ENCODE results near the gene RFT1.
A peak's percentile ranks its signal among the peaks of the same experiment; 100 is the strongest.

Gene RFT1

DNA sequence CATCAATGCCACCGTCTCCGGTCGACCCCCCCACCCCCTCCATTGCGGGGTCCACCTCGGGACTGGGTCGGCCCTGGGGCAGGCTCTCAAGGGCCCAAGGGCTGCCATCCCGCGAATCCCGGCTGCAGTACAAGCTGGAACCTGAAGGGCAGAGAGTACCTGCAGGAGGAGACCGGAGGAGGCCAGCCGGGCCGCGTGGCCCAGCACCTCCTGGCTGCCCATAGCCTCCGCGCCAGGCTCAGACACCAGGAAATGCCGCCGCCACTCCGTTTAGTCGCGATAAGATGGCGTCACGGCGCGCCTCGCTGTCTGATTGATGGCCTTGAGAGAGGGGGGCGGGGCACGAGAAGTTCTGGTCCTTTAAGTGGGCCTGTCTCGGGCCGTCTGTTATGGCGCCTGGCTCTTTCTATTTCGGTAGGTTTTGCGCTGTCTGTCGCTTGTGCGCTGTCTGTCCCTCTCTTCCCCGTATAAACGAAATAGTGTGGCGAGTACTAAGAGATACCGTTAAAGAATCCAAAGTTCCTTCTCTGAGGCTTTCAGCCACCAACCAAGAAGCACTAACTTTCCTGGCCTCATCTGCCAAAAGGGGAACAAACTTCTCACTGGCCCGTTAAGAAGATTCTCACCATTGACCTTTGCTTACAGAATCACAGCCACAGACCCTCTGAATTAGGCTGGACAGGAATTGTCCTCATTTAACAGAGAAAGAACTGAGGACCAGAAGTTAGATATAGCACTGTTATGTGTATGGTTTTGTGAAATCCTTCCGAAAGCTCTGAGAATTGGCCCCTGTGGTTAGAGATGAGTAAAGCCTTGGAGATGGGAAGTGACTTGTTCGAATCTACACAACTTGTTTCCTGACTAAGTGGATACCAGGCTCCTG lies at the start of gene RFT1 (continued):
- TF ChIP-seq, protein P1, sequence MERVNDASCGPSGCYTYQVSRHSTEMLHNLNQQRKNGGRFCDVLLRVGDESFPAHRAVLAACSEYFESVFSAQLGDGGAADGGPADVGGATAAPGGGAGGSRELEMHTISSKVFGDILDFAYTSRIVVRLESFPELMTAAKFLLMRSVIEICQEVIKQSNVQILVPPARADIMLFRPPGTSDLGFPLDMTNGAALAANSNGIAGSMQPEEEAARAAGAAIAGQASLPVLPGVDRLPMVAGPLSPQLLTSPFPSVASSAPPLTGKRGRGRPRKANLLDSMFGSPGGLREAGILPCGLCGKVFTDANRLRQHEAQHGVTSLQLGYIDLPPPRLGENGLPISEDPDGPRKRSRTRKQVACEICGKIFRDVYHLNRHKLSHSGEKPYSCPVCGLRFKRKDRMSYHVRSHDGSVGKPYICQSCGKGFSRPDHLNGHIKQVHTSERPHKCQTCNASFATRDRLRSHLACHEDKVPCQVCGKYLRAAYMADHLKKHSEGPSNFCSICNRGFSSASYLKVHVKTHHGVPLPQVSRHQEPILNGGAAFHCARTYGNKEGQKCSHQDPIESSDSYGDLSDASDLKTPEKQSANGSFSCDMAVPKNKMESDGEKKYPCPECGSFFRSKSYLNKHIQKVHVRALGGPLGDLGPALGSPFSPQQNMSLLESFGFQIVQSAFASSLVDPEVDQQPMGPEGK (tag by site-specific recombination; IDR thresholded peaks at IDR 0.05) = peak; percentile 52
- TF ChIP-seq SP3 (tag by site-specific recombination; IDR thresholded peaks at IDR 0.05) (peak; percentile 51), YY1 (tag by site-specific recombination; IDR thresholded peaks at IDR 0.05) (peak; percentile 78), KLF9 (tag by site-specific recombination; IDR thresholded peaks at IDR 0.05; ENCODE audit: low read depth) (peak; percentile 91), ZBTB21 (tag by site-specific recombination; IDR thresholded peaks at IDR 0.05) (peak; percentile 63; the same call in 1 of the 2 replicates), ZNF560 (tag by site-specific recombination; IDR thresholded peaks at IDR 0.05; ENCODE audit: borderline replicate concordance) (no peak), ZNF501 (tag by site-specific recombination; IDR thresholded peaks at IDR 0.05) (peak; percentile 91; the same call in 1 of the 2 replicates), ZNF391 (tag by site-specific recombination; IDR thresholded peaks at IDR 0.05; ENCODE audit: borderline replicate concordance, low read depth) (no peak), ZNF596 (tag by site-specific recombination; IDR thresholded peaks at IDR 0.05) (no peak), ZFP37 (tag by site-specific recombination; IDR thresholded peaks at IDR 0.05) (peak; percentile 54; the same call in 1 of the 2 replicates), ZFP69B (tag by site-specific recombination; IDR thresholded peaks at IDR 0.05) (peak; percentile 90; the same call in 1 of the 2 replicates), ZNF585B (tag by site-specific recombination; IDR thresholded peaks at IDR 0.05) (no peak), ZXDB (tag by site-specific recombination; IDR thresholded peaks at IDR 0.05) (peak; percentile 76), TSHZ1 (tag by site-specific recombination; IDR thresholded peaks at IDR 0.05; ENCODE audit: borderline replicate concordance) (peak; percentile 10; the same call in 1 of the 2 replicates), ZNF624 (tag by site-specific recombination; IDR thresholded peaks at IDR 0.05) (no peak), ZNF394 (tag by site-specific recombination; IDR thresholded peaks at IDR 0.05; ENCODE audit: borderline replicate concordance) (0 out of 2 replicates have a peak, but pooled peaks have one; percentile 34), YY2 (tag by site-specific recombination; IDR thresholded peaks at IDR 0.05) (peak; percentile 53; the same call in 1 of the 2 replicates), ZNF2 (tag by site-specific recombination; IDR thresholded peaks at IDR 0.05) (0 out of 2 replicates have a peak, but pooled peaks have one; percentile 15), KLF1 (tag by site-specific recombination; IDR thresholded peaks at IDR 0.05) (0 out of 2 replicates have a peak, but pooled peaks have one; percentile 12), KLF10 (tag by site-specific recombination; IDR thresholded peaks at IDR 0.05) (peak; percentile 78), KLF8 (tag by site-specific recombination; IDR thresholded peaks at IDR 0.05) (peak; percentile 50; the same call in 1 of the 2 replicates), HIC1 (tag by site-specific recombination; IDR thresholded peaks at IDR 0.05) (peak; percentile 33; the same call in 1 of the 2 replicates)
- TF ChIP-seq, protein P2, sequence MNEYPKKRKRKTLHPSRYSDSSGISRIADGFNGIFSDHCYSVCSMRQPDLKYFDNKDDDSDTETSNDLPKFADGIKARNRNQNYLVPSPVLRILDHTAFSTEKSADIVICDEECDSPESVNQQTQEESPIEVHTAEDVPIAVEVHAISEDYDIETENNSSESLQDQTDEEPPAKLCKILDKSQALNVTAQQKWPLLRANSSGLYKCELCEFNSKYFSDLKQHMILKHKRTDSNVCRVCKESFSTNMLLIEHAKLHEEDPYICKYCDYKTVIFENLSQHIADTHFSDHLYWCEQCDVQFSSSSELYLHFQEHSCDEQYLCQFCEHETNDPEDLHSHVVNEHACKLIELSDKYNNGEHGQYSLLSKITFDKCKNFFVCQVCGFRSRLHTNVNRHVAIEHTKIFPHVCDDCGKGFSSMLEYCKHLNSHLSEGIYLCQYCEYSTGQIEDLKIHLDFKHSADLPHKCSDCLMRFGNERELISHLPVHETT (tag by site-specific recombination; IDR thresholded peaks at IDR 0.05) = no peak
- TF ChIP-seq, protein P3, sequence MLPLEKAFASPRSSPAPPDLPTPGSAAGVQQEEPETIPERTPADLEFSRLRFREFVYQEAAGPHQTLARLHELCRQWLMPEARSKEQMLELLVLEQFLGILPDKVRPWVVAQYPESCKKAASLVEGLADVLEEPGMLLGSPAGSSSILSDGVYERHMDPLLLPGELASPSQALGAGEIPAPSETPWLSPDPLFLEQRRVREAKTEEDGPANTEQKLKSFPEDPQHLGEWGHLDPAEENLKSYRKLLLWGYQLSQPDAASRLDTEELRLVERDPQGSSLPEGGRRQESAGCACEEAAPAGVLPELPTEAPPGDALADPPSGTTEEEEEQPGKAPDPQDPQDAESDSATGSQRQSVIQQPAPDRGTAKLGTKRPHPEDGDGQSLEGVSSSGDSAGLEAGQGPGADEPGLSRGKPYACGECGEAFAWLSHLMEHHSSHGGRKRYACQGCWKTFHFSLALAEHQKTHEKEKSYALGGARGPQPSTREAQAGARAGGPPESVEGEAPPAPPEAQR (tag by site-specific recombination; IDR thresholded peaks at IDR 0.05) = no peak
- TF ChIP-seq, protein P4, sequence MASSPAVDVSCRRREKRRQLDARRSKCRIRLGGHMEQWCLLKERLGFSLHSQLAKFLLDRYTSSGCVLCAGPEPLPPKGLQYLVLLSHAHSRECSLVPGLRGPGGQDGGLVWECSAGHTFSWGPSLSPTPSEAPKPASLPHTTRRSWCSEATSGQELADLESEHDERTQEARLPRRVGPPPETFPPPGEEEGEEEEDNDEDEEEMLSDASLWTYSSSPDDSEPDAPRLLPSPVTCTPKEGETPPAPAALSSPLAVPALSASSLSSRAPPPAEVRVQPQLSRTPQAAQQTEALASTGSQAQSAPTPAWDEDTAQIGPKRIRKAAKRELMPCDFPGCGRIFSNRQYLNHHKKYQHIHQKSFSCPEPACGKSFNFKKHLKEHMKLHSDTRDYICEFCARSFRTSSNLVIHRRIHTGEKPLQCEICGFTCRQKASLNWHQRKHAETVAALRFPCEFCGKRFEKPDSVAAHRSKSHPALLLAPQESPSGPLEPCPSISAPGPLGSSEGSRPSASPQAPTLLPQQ (tag by site-specific recombination; IDR thresholded peaks at IDR 0.05) = peak; percentile 95
